SU-DHL-6 (cell line): ENCODE measurements around the gene ORAI3.

ENCODE experiments used
- EZH2phosphoT487 ChIP-seq: fragments of 200-600 bp; sonication (generic), shearing (Covaris generic); conservative IDR thresholded peaks from 2 replicates; pipeline ENCODE4 v1.6.1; 2018; ENCODE audit warnings: mild to moderate bottlenecking, antibody characterized with exemption, low read length, moderate library complexity, mixed read lengths
- TF ChIP-seq, protein P1 (sequence below): fragments of 200-600 bp; sonication (generic); IDR thresholded peaks from one replicate; pipeline ENCODE4 v1.5.1; 2017; ENCODE audit warnings: antibody characterized with exemption, mild to moderate bottlenecking, low read length, moderate library complexity; ENCODE audit not compliant: insufficient read depth, poor library complexity, severe bottlenecking

DNA sequence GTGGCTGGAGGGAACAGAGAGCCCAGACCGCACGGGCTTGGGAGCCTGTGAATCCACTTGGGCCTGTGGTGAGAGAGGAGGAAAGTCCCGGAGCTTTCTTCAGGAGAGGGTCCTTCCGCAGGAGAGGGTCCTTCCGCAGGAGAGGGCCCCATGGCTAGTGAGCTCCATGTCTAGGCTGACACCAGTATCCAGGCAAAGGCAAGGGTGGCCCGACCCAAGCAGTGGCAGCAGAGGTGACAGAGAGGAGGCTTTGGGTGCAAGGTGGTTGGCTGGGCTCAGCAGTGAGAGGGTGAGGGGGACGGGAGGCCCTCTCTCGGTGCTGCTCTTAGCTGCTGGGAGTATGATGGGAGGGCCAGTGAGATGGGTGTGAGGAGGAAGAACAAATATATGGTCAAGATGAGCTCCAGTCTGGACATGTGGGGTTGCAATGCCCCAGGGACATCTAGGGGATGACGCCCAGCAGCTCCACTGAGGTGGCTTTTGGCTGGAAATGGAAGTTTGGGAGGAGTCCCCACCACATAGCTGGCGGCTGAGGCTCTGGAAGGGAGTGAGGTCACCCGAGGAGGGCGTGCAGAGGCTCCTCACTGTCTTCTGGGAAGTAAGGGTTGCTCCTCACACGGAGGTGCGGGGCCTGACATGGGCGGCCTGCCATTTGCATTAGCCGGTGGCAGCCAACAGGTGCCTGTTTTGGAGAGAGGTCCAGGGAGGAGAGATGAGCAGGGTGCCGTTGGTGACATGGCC is 33.9 kb downstream of the ORAI3 start:
- TF ChIP-seq, protein P1, sequence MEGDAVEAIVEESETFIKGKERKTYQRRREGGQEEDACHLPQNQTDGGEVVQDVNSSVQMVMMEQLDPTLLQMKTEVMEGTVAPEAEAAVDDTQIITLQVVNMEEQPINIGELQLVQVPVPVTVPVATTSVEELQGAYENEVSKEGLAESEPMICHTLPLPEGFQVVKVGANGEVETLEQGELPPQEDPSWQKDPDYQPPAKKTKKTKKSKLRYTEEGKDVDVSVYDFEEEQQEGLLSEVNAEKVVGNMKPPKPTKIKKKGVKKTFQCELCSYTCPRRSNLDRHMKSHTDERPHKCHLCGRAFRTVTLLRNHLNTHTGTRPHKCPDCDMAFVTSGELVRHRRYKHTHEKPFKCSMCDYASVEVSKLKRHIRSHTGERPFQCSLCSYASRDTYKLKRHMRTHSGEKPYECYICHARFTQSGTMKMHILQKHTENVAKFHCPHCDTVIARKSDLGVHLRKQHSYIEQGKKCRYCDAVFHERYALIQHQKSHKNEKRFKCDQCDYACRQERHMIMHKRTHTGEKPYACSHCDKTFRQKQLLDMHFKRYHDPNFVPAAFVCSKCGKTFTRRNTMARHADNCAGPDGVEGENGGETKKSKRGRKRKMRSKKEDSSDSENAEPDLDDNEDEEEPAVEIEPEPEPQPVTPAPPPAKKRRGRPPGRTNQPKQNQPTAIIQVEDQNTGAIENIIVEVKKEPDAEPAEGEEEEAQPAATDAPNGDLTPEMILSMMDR, result no peak
- no peak for TF ChIP-seq EZH2phosphoT487
